ENCODE results near the gene RMRP.

DNA sequence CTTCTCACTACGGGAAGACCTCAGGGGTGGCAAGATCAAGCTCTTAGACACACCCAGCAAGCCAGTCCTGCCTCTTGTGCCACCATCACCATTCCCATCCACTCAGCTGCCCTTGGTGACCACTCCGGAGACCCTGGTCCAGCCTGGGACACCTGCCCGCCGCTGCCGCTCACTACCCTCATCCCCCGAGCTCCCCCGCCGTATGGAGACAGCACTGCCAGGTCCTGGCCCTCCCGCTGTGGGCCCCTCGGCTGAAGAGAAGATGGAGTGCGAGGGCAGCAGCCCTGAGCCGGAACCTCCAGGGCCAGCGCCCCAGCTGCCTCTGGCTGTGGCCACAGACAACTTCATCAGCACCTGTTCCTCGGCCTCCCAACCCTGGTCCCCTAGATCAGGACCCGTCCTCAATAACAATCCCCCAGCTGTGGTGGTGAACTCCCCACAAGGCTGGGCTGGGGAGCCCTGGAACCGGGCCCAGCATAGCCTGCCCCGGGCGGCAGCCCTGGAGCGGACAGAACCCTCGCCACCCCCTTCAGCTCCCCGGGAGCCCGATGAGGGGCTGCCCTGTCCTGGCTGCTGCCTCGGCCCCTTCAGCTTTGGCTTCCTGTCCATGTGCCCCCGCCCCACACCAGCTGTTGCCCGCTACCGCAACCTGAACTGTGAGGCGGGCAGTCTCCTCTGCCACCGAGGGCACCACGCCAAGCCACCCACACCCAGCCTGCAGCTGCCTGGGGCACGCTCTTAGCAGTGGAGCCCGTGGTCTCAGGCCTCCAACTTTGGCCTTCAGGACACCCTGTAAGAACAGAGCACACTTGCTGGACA is 48.6 kb downstream of the RMRP start:
- TF ChIP-seq, protein P1, sequence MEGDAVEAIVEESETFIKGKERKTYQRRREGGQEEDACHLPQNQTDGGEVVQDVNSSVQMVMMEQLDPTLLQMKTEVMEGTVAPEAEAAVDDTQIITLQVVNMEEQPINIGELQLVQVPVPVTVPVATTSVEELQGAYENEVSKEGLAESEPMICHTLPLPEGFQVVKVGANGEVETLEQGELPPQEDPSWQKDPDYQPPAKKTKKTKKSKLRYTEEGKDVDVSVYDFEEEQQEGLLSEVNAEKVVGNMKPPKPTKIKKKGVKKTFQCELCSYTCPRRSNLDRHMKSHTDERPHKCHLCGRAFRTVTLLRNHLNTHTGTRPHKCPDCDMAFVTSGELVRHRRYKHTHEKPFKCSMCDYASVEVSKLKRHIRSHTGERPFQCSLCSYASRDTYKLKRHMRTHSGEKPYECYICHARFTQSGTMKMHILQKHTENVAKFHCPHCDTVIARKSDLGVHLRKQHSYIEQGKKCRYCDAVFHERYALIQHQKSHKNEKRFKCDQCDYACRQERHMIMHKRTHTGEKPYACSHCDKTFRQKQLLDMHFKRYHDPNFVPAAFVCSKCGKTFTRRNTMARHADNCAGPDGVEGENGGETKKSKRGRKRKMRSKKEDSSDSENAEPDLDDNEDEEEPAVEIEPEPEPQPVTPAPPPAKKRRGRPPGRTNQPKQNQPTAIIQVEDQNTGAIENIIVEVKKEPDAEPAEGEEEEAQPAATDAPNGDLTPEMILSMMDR (IDR thresholded peaks at IDR 0.05; ENCODE audit: insufficient read depth, low read length): no peak
- TF ChIP-seq, protein P2, sequence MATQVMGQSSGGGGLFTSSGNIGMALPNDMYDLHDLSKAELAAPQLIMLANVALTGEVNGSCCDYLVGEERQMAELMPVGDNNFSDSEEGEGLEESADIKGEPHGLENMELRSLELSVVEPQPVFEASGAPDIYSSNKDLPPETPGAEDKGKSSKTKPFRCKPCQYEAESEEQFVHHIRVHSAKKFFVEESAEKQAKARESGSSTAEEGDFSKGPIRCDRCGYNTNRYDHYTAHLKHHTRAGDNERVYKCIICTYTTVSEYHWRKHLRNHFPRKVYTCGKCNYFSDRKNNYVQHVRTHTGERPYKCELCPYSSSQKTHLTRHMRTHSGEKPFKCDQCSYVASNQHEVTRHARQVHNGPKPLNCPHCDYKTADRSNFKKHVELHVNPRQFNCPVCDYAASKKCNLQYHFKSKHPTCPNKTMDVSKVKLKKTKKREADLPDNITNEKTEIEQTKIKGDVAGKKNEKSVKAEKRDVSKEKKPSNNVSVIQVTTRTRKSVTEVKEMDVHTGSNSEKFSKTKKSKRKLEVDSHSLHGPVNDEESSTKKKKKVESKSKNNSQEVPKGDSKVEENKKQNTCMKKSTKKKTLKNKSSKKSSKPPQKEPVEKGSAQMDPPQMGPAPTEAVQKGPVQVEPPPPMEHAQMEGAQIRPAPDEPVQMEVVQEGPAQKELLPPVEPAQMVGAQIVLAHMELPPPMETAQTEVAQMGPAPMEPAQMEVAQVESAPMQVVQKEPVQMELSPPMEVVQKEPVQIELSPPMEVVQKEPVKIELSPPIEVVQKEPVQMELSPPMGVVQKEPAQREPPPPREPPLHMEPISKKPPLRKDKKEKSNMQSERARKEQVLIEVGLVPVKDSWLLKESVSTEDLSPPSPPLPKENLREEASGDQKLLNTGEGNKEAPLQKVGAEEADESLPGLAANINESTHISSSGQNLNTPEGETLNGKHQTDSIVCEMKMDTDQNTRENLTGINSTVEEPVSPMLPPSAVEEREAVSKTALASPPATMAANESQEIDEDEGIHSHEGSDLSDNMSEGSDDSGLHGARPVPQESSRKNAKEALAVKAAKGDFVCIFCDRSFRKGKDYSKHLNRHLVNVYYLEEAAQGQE (IDR thresholded peaks at IDR 0.05; ENCODE audit: insufficient replicate concordance, low read depth): no peak
- TF ChIP-seq SPI1 (IDR thresholded peaks at IDR 0.05; ENCODE audit: borderline replicate concordance, low read depth) (no peak), POLR2AphosphoS5 (IDR thresholded peaks at IDR 0.05; ENCODE audit: low read depth) (no peak)

Measured in HL-60 (cell line).